ENCODE results near the gene ETV3. TPM values are rescaled to one million over a fixed set of nuclear protein-coding genes. Genes with fewer than 3 reads are reported as not detected.

ETV3 gene
- total RNA-seq, 1 experiment from 2014 or later, result 36.3 TPM

- Mint-ChIP-seq H3K27ac (no peak overlapping the region), H3K4me1 (peaks cover 24 to 34% of the 10 kb centered on the region in 2 experiments), H3K27me3 (ENCODE audit: low read depth) (no peaks in the 10 kb centered on the region), H3K36me3 (ENCODE audit: insufficient read depth in 1 of 3, low read depth in 3 of 3) (no peaks in the 10 kb centered on the region; a peak in 1 of 7 replicates), H3K4me3 (no peak overlapping the region), H3K9me3 (no peaks in the 10 kb centered on the region)
- Histone ChIP-seq H3K14ac (ENCODE audit: insufficient read depth, low read length) (no peak overlapping the region), H4K20me1 (ENCODE audit: control insufficient read depth, insufficient read depth, insufficient read length) (no peaks in the 10 kb centered on the region), H3K27ac (ENCODE audit: insufficient read length, low read depth, low read length) (no peak overlapping the region), H2BK12ac (ENCODE audit: insufficient read length, low read depth, low read length) (no peak overlapping the region), H3K4ac (ENCODE audit: low read depth, low read length) (no peak overlapping the region), H3K23me2 (ENCODE audit: insufficient read length, low read depth, low read length, poor library complexity, severe bottlenecking) (no peaks in the 10 kb centered on the region), H2BK20ac (ENCODE audit: low read depth, low read length, poor library complexity, severe bottlenecking) (no peak overlapping the region), H3K27me3 (ENCODE audit: insufficient read depth, low read length) (no peaks in the 10 kb centered on the region), H3K56ac (ENCODE audit: insufficient read length, low read depth, low read length) (no peak overlapping the region), H2BK120ac (ENCODE audit: low read depth, low read length, poor library complexity, severe bottlenecking) (no peak overlapping the region), H2AK5ac (ENCODE audit: insufficient read length, low read length) (no peak overlapping the region), H3K18ac (ENCODE audit: insufficient read length, low read depth, low read length) (no peak overlapping the region), H3K4me2 (ENCODE audit: insufficient read depth, insufficient read length, low read length) (no peak overlapping the region), H4K91ac (ENCODE audit: insufficient read length, low read depth, low read length) (no peak overlapping the region), H2BK5ac (ENCODE audit: insufficient read length, low read length) (no peak overlapping the region), H4K8ac (replicated peaks; ENCODE audit: insufficient read length, low read depth, low read length) (no peak overlapping the region), H3K79me2 (ENCODE audit: insufficient read depth, low read length) (no peaks in the 10 kb centered on the region), H4K5ac (ENCODE audit: insufficient read length, low read depth, low read length) (no peak overlapping the region), H2AFZ (ENCODE audit: low read length) (no peak overlapping the region), H2BK15ac (ENCODE audit: low read depth, low read length) (no peak overlapping the region), H3K4me1 (ENCODE audit: insufficient read depth, low read length) (no peaks in the 10 kb centered on the region), H3K9ac (ENCODE audit: extremely low read depth, insufficient read length, low read length) (no peak overlapping the region), H3T11ph (ENCODE audit: low read length) (no peak overlapping the region), H3K9me3 (ENCODE audit: control insufficient read depth, low read depth, low read length) (no peaks in the 10 kb centered on the region), H3K23ac (ENCODE audit: insufficient read length, low read depth, low read length) (no peak overlapping the region), H3K79me1 (ENCODE audit: insufficient read depth, low read depth, low read length, poor library complexity, severe bottlenecking) (no peaks in the 10 kb centered on the region)
- no CpG with 5 or more reads among the region's 9 CpGs for WGBS (ENCODE audit: extremely low coverage, insufficient read length, low lambda C conversion rate)
- TF ChIP-seq CTCF (conservative IDR thresholded peaks at IDR 0.05), result no peak
- DNase-seq, result no peak
These were observed 29.8 kb upstream of the ETV3 start for GRCh38 chr1:157168015-157168414.
